Measurements from ENCODE around the gene PRKN.

PRKN gene

DNA sequence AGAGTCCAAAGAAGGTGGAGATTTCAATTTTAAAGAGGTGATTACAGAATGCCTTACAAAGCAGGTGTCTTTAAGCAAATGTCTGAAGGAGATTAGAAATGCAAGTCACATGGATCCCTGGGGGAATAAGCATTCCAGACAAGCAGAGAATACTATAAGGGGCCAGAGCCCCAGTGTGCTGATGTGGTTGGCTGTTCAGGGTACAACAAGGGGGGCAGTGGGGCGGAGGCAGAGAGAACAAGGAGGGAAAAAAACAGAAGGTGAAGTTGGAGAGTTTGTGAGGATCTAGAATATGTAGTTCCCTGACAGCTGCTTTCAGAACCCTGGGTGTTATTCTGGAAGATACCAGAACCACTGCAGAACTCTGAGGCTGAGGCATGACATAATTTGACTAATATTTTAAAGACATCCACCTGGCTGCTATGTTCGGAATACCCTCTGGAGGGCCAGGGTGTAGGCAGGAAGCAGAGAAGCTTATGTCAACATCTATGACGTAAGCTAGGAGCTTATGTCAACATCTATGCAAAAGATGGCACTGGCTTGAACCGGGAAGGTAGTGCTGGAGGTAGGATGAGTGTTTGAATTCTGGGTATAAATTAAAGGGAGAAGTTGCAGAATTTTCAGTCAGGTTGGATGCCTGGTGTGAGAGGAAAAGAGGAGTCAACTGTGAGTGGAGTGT, 1177.5 kb downstream of the PRKN start:
- Mint-ChIP-seq H3K36me3 (ENCODE audit: low read depth) (no peaks in the 10 kb centered on the region), H3K4me3 (no peak overlapping the region), H3K4me1 (ENCODE audit: low read depth) (no peaks in the 10 kb centered on the region), H3K27me3 (no peaks in the 10 kb centered on the region), H3K9me3 (peaks cover 15% of the 10 kb centered on the region), H3K27ac (no peak overlapping the region)
- DNase-seq: no peak

- Mint-ChIP-seq H3K4me3 (no peak overlapping the region), H3K4me1 (ENCODE audit: low read depth) (no peaks in the 10 kb centered on the region)
- DNase-seq: no peak
Observed at GRCh38 chr6:161548713-161549296, 1178.8 kb downstream of the PRKN start.

DNA sequence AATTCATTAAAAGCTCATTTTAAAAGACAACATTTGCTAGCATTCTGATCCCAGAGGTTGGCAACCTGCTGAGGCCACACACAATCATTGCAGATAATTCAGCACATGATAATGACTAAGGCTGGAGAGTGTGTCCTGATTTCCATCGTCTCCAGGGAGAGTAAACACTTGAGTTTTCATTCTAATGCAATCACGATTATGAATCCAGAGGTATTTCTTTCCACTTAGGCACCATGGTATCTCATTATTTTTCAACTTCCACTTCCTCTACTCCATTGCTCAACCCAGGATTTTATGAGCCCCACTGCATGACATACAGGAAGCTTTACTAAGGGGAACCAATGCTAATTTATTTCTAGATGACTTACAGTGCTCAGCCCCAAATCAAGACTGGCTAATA, 1179.9 kb downstream of the PRKN start:
- Mint-ChIP-seq H3K27ac (no peak overlapping the region), H3K36me3 (ENCODE audit: low read depth) (no peaks in the 10 kb centered on the region), H3K9me3 (no peaks in the 10 kb centered on the region), H3K4me3 (no peak overlapping the region), H3K27me3 (no peaks in the 10 kb centered on the region), H3K4me1 (ENCODE audit: low read depth) (no peaks in the 10 kb centered on the region)
- DNase-seq: no peak

More at GRCh38 chr6:161548713-161549296, 1178.8 kb downstream of the PRKN start:
- H3K27me3 Mint-ChIP-seq: no peaks in the 10 kb centered on the region
- peaks cover 6% of the 10 kb centered on the region for H3K9me3 Mint-ChIP-seq
- H3K27ac Mint-ChIP-seq: no peak overlapping the region
- no peaks in the 10 kb centered on the region for H3K36me3 Mint-ChIP-seq (ENCODE audit: low read depth)

GRCh38 chr6:161546632-161547031, 1180.9 kb downstream of the PRKN start:
- Mint-ChIP-seq H3K36me3 (ENCODE audit: low read depth) (no peaks in the 10 kb centered on the region), H3K4me3 (no peak overlapping the region), H3K9me3 (no peaks in the 10 kb centered on the region), H3K27ac (no peak overlapping the region), H3K4me1 (ENCODE audit: low read depth) (no peaks in the 10 kb centered on the region), H3K27me3 (no peaks in the 10 kb centered on the region)
- DNase-seq: no peak

GRCh38 chr6:161545741-161546140, 1181.8 kb downstream of the PRKN start:
- Mint-ChIP-seq H3K27me3 (no peaks in the 10 kb centered on the region), H3K9me3 (no peaks in the 10 kb centered on the region), H3K4me1 (ENCODE audit: low read depth) (no peaks in the 10 kb centered on the region), H3K36me3 (ENCODE audit: low read depth) (no peaks in the 10 kb centered on the region), H3K4me3 (no peak overlapping the region), H3K27ac (no peak overlapping the region)
- no peak for DNase-seq

DNA sequence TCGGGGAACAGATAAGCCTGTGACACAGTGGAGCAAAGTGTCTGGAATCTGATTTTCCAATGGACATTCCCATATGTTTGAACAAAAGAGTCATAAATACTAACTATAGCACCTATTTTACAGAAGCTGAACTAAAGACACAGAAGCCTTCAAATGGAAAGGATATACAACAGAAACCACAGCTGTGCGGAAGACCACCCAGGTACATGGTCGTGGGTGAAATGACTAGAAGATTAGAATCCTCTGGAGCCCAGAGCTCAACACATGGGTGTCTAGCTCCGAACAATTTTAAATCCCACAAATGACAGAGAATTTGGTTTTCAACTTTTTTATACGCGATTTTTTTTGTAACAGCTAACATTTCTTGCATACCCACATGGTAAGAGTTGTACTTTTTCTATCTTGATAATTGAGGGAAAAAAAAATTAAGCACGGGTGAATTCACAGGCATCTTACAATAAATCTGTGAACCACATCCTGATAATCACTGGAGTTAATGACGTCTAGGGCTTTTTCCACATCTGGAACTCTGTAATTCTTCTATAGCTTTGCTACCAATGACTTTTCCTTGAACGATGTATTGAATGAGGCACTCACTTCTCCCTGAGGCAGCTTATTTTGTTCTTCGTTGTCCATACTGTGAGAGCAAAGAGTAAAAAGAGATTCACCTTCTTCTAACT, 1182.6 kb downstream of the PRKN start:
- H3K27me3 Mint-ChIP-seq: no peaks in the 10 kb centered on the region
- H3K36me3 Mint-ChIP-seq (ENCODE audit: low read depth): no peaks in the 10 kb centered on the region
- no peaks in the 10 kb centered on the region for H3K9me3 Mint-ChIP-seq
- H3K4me3 Mint-ChIP-seq: no peak overlapping the region
- H3K4me1 Mint-ChIP-seq (ENCODE audit: low read depth): no peaks in the 10 kb centered on the region
- DNase-seq: no peak
- no peak overlapping the region for H3K27ac Mint-ChIP-seq

DNA sequence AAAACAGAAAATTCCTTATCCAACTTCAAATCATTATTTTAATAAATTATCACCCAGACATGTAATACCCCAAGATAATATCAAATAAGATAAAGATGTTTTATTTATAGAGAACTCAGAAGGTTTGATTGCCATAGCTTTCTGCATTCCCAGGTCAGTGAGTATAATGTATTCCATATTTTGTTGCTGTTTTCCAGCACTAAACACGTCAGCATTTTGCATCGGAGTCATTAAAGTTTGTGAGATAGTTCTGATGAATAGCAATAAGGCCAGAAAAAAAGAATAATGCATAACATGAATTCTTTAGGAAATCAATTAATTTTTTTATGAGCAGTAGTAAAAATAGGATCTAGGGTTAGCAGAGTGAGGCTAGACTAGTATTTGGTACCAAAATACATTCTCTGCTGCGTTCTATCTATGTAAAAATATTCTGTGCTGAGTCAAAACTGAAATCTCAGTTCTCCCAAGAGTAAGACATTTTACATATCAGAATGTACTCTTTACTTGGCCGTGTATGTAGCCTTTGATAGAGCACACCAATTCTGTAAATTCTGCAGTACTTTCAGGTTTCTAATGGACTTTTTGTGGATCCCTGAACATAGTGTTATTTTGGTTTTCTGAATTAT, 1183.8 kb downstream of the PRKN start:
- no peak overlapping the region for H3K27ac Mint-ChIP-seq
- H3K27me3 Mint-ChIP-seq: no peaks in the 10 kb centered on the region
- no peaks in the 10 kb centered on the region for H3K9me3 Mint-ChIP-seq
- no peaks in the 10 kb centered on the region for H3K36me3 Mint-ChIP-seq (ENCODE audit: low read depth)
- no peak overlapping the region for H3K4me3 Mint-ChIP-seq
- no peaks in the 10 kb centered on the region for H3K4me1 Mint-ChIP-seq (ENCODE audit: low read depth)
- DNase-seq: no peak

- Mint-ChIP-seq H3K36me3 (ENCODE audit: low read depth) (no peaks in the 10 kb centered on the region), H3K4me1 (ENCODE audit: low read depth) (no peaks in the 10 kb centered on the region), H3K27ac (no peak overlapping the region), H3K4me3 (no peak overlapping the region), H3K27me3 (no peaks in the 10 kb centered on the region), H3K9me3 (no peaks in the 10 kb centered on the region)
- no peak for DNase-seq
Observed at GRCh38 chr6:161542346-161542980, 1185.1 kb downstream of the PRKN start.

DNA sequence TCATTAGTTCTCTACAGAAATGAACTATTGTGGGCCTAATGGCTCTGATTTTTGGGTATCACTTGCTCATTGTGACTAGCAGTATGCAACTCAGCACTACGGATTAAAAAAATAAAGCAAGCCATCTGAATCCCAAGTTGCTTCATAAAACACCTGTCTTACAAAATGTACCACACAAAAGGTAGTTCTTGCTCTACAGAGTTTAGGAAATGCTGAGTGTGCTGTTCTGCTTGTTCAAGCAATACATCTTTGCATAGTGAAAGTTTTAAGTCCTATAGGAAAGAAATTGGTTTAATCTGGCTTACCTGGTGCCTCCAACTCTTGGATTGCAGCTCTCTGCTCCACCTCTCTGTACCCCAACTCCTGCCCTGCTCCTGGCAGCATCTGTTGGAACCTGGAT, 1187.0 kb downstream of the PRKN start:
- DNase-seq: no peak
- Mint-ChIP-seq H3K27me3 (no peaks in the 10 kb centered on the region), H3K36me3 (ENCODE audit: low read depth) (no peaks in the 10 kb centered on the region), H3K9me3 (no peaks in the 10 kb centered on the region), H3K4me3 (no peak overlapping the region), H3K27ac (no peak overlapping the region), H3K4me1 (ENCODE audit: low read depth) (no peaks in the 10 kb centered on the region)

- no peak overlapping the region for H3K27ac Mint-ChIP-seq
- no peaks in the 10 kb centered on the region for H3K36me3 Mint-ChIP-seq (ENCODE audit: low read depth)
Observed at GRCh38 chr6:161536224-161536630, 1191.3 kb downstream of the PRKN start.

DNA sequence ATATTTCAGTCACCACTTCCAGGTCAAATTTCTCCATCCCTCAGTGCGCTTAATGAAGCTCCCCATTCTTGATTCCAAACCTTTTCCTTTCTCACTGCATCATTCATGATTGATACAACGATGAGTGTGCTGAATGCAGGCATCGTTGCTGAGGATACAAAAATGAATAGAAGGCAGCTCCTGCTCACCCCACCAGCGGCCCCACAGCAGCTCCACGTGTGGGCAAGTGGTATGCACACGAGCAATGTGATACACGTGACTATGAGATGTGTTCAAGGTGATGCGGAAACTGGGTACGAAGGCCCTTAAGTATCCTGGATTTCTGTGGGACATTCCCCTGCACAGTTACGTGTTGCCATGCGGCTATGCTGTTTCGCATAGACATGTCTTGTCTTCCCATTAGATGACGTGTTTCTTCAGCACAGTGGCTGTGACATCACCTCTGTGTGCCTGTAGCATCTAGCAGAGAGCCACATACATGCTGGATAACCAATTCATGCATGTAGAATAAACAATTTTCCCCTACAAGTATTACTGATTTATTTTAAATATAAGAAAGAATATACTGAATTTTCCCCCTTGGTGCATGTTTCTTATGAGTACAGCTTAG, 1193.2 kb downstream of the PRKN start:
- no peaks in the 10 kb centered on the region for H3K4me1 Mint-ChIP-seq (ENCODE audit: low read depth)
- no peaks in the 10 kb centered on the region for H3K27me3 Mint-ChIP-seq
- no peaks in the 10 kb centered on the region for H3K36me3 Mint-ChIP-seq (ENCODE audit: low read depth)
- DNase-seq: no peak
- H3K4me3 Mint-ChIP-seq: no peak overlapping the region
- no peaks in the 10 kb centered on the region for H3K9me3 Mint-ChIP-seq
- H3K27ac Mint-ChIP-seq: no peak overlapping the region

More at GRCh38 chr6:161536224-161536630, 1191.3 kb downstream of the PRKN start:
- DNase-seq: no peak
- H3K4me1 Mint-ChIP-seq (ENCODE audit: low read depth): no peaks in the 10 kb centered on the region
- H3K27me3 Mint-ChIP-seq: no peaks in the 10 kb centered on the region
- H3K4me3 Mint-ChIP-seq: no peak overlapping the region
- H3K9me3 Mint-ChIP-seq: no peaks in the 10 kb centered on the region

- Mint-ChIP-seq H3K4me3 (no peak overlapping the region), H3K9me3 (no peaks in the 10 kb centered on the region), H3K4me1 (ENCODE audit: low read depth) (no peaks in the 10 kb centered on the region), H3K27ac (no peak overlapping the region), H3K27me3 (no peaks in the 10 kb centered on the region), H3K36me3 (ENCODE audit: low read depth) (no peaks in the 10 kb centered on the region)
- DNase-seq: no peak
Observed at GRCh38 chr6:161533266-161533665, 1194.3 kb downstream of the PRKN start.

DNA sequence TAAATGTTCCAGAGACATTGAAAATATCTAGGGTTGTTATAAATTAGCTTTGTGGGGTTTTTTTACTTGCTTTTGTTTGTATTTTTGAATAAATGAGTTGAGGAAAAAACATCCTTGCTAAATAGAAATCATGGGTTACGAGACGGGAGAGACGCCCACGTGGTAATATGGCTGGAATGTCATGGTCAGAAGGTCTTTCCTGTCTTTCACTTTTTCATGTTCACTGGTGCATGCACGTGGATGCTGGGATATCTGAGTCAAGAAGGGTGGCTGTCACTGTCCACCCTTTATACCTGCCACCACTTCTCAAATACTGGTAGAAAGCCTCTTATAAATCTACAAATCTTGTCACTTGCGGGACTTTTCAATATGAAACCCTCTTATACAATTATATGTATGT, 1195.0 kb downstream of the PRKN start:
- DNase-seq: no peak
- Mint-ChIP-seq H3K9me3 (no peaks in the 10 kb centered on the region), H3K4me1 (ENCODE audit: low read depth) (no peaks in the 10 kb centered on the region), H3K27me3 (no peaks in the 10 kb centered on the region), H3K4me3 (no peak overlapping the region), H3K36me3 (ENCODE audit: low read depth) (no peaks in the 10 kb centered on the region), H3K27ac (no peak overlapping the region)

DNA sequence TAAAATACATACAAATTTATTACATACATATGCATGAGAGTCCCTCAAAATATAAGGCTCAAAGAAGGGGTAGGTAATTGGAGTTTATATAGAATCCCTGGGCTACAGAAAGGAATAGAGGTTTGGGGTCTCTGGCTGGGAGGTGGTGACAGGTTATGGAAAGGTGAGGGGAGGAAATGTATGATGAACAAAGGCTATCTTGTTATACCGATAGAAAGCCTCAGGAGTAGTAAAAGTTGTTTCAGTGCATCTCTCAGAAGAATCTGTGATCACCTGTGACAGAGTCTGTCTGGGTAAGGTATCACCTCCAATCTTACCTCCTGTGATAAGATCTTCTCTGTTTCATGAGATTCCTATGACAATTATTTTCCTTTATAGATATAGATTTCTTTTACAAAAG, 1200.8 kb downstream of the PRKN start:
- H3K27ac Mint-ChIP-seq: no peak overlapping the region
- no peak for DNase-seq
- no peaks in the 10 kb centered on the region for H3K27me3 Mint-ChIP-seq
- no peaks in the 10 kb centered on the region for H3K36me3 Mint-ChIP-seq (ENCODE audit: low read depth)
- H3K4me1 Mint-ChIP-seq (ENCODE audit: low read depth): no peaks in the 10 kb centered on the region
- H3K4me3 Mint-ChIP-seq: no peak overlapping the region
- H3K9me3 Mint-ChIP-seq: no peaks in the 10 kb centered on the region
